ENCODE measurements around the gene PDZRN3. TPM values are rescaled to one million over a fixed set of nuclear protein-coding genes. Genes with fewer than 3 reads are reported as not detected.
A peak's percentile ranks its signal among the peaks of the same experiment; 100 is the strongest.

Gene PDZRN3
- total and polyA plus RNA-seq, 8 donors, result 20.0 to 88.6 (median 62.3) TPM

DNA sequence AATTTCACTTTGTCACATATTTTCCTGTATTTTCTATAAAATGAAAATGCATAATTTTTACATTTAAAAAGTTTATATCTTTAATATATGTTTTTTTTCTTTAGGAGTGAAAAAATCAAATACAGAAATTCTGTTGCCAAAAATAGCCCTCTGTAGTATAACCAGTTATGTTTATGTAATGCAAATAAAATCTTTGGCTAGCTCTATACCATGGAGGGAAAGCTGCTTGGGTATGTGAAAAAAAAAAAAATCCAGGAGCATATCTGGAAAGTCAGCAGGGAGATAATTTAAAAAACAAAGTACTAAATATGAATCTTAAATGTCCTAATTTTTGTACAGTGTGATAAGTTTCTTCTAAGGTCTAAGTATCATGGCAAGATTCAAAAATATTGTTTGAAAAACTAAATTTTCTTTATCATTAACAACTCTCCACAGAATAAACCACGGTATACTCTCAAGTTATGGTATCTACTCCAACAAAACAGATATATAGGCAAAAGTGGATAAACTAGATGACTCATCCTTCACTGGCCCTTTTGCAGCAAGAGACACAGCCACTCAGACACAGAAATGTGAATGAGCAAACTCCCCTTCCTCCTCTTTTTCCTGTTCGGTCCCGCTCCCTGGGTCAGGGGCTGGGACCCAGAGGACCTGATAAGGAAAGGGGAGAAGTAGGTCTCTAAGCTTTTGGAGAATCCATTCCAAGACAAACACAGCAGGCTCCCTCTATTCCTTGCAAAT, 66.6 kb downstream of the PDZRN3 start:
- TF ChIP-seq, protein P1, sequence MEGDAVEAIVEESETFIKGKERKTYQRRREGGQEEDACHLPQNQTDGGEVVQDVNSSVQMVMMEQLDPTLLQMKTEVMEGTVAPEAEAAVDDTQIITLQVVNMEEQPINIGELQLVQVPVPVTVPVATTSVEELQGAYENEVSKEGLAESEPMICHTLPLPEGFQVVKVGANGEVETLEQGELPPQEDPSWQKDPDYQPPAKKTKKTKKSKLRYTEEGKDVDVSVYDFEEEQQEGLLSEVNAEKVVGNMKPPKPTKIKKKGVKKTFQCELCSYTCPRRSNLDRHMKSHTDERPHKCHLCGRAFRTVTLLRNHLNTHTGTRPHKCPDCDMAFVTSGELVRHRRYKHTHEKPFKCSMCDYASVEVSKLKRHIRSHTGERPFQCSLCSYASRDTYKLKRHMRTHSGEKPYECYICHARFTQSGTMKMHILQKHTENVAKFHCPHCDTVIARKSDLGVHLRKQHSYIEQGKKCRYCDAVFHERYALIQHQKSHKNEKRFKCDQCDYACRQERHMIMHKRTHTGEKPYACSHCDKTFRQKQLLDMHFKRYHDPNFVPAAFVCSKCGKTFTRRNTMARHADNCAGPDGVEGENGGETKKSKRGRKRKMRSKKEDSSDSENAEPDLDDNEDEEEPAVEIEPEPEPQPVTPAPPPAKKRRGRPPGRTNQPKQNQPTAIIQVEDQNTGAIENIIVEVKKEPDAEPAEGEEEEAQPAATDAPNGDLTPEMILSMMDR (IDR thresholded peaks at IDR 0.05), result no peak
- no peak overlapping the region for H3K4me3 ChIP-seq
- ATAC-seq (no peak), DNase-seq (no peak)
- intact Hi-C loops (cut with DNase I), result no loop called here
- no peaks in the 10 kb centered on the region for H3K36me3 ChIP-seq
- no peaks in the 10 kb centered on the region for H3K4me1 ChIP-seq
- no peak overlapping the region for H3K27ac ChIP-seq
- no peaks in the 10 kb centered on the region for H3K27me3 ChIP-seq
- no peaks in the 10 kb centered on the region for H3K9me3 ChIP-seq

GRCh38 chr3:73556520-73557372, 68.0 kb downstream of the PDZRN3 start:
- no peaks in the 10 kb centered on the region for H3K27me3 ChIP-seq
- H3K4me3 ChIP-seq, result no peak overlapping the region
- H3K36me3 ChIP-seq, result no peaks in the 10 kb centered on the region
- no peak for DNase-seq
- H3K4me1 ChIP-seq, result no peaks in the 10 kb centered on the region
- no peak overlapping the region for H3K27ac ChIP-seq
- intact Hi-C loops (cut with DNase I), result no loop called here
- no peaks in the 10 kb centered on the region for H3K9me3 ChIP-seq
- TF ChIP-seq, protein P1 (IDR thresholded peaks at IDR 0.05), result no peak
- no peak for ATAC-seq

GRCh38 chr3:73555076-73555475, 69.7 kb downstream of the PDZRN3 start:
- Histone ChIP-seq H3K4me1 (no peaks in the 10 kb centered on the region), H3K27ac (no peak overlapping the region), H3K9me3 (no peaks in the 10 kb centered on the region), H3K36me3 (no peaks in the 10 kb centered on the region), H3K4me3 (no peak overlapping the region), H3K27me3 (no peaks in the 10 kb centered on the region)
- no peak for DNase-seq
- TF ChIP-seq, protein P1 (IDR thresholded peaks at IDR 0.05), result no peak
- ATAC-seq, result no peak
- intact Hi-C loops (cut with DNase I), result no loop called here

DNA sequence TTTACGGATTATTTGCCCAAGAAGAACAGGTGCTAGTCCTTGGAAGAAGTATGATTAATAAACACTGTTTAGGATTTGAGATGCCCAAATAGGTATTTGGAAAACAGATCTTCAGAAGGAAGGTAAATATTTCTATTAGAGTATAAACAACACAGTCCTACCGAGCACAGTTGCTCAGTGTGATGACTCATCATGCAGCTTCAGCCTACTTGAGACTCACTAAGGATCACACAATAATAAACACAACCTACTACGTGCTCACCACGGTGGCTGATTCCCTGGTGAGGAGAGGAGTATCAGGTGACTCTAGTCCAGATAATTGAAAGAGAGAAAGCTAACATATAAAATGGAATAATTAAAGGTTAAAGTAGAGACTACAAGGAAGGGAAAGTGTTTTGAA, 72.0 kb downstream of the PDZRN3 start:
- intact Hi-C loops (cut with DNase I), result no loop called here
- Histone ChIP-seq H3K27me3 (no peaks in the 10 kb centered on the region), H3K9me3 (no peaks in the 10 kb centered on the region), H3K4me3 (no peak overlapping the region), H3K4me1 (no peaks in the 10 kb centered on the region), H3K27ac (no peak overlapping the region), H3K36me3 (no peaks in the 10 kb centered on the region)
- DNase-seq, result no peak
- TF ChIP-seq, protein P1 (IDR thresholded peaks at IDR 0.05), result no peak
- peak; percentile 42 for ATAC-seq

DNA sequence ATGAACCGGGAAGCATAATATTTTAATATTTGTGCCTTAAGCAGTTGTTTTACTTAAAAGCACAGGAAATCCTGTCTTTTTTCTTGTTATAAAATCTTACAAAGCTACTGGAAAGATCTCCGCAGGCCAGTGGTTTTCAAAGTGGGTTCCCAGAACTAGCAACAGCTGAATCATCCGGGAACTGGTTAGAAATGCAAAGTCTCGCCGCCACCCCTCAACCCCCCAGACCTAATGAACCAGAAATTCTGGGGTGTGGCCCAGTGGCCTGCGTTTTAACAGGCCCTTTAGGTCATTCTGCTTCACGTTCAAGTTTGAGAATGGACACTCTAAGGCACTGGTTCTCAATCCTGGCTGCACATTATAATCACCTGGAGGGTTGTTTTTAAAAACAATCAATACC, 74.7 kb downstream of the PDZRN3 start:
- Histone ChIP-seq H3K4me3 (no peak overlapping the region), H3K27me3 (no peaks in the 10 kb centered on the region), H3K27ac (no peak overlapping the region), H3K36me3 (no peaks in the 10 kb centered on the region), H3K9me3 (no peaks in the 10 kb centered on the region), H3K4me1 (no peaks in the 10 kb centered on the region)
- intact Hi-C loops (cut with DNase I), result no loop called here
- no peak for DNase-seq
- ATAC-seq, result no peak
- TF ChIP-seq, protein P1 (IDR thresholded peaks at IDR 0.05), result no peak

Data from left lung (tissue), 10 donors.